Measurements from ENCODE around the gene PSMC1. TPM values are rescaled to one million over a fixed set of nuclear protein-coding genes. Genes with fewer than 3 reads are reported as not detected.

Gene PSMC1
- total and polyA plus RNA-seq, 2 of the 4 experiments (the other 2 are of a cell fraction) = 181 to 194 TPM

DNA sequence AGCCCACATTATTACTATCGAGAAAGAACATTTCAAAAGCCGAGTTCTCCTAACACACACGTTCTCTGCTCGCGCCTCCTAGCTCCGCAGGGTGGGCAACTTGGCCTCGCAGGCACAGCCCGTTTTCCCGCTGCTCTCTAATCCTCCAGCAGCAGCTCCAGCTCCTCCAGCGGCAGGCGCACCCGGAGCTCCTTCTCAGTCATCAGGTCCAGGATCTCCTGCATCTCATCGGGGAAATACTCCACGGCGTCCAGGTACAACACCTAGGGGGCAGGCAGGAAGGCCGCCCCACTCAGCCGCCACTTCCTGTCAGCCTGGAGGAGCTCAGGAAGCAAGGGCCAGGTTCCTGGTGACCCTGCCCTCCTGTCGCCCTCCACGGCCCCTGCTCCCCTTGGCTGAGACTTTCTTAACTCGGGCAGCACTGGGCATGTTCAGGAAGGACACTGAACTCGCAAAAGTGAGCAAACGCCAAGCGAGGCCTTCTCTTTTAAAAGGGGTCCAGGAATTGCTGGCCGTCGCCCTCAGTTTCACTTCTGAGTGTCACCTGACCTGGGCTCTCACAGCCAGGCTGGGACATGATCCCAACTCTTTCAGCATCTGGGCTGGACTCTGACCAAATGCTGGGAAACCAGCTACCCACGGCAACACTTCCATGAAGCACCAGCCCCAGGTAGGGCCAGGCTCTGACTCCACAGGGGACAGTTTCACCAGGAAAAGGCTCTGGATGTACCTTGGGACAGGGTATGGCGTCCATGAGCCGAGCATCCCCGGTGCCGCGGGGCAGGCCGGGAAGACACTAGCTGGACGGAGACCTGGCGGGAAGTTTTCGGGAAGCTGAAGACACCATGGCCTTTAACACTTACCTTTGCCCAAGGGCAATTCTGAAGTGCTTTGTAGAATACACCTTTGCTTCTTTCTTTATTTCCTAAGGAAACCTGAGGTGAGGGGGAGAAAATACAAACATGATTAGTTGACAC lies 22.1 kb downstream of the PSMC1 start:
- intact Hi-C loops (cut with micrococcal nuclease) = no loop called here
- ATAC-seq (ENCODE audit: low read depth) = no peak
- TF ChIP-seq BHLHE40 (IDR thresholded peaks at IDR 0.05; ENCODE audit: low read depth, low read length) = no peak
- TF ChIP-seq RFX5 (IDR thresholded peaks at IDR 0.05; ENCODE audit: low read depth, low read length) = no peak
- no peak for TF ChIP-seq CEBPB (IDR thresholded peaks at IDR 0.05; ENCODE audit: low read depth, low read length)
- TF ChIP-seq, protein P1, sequence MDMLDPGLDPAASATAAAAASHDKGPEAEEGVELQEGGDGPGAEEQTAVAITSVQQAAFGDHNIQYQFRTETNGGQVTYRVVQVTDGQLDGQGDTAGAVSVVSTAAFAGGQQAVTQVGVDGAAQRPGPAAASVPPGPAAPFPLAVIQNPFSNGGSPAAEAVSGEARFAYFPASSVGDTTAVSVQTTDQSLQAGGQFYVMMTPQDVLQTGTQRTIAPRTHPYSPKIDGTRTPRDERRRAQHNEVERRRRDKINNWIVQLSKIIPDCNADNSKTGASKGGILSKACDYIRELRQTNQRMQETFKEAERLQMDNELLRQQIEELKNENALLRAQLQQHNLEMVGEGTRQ (IDR thresholded peaks at IDR 0.05; ENCODE audit: low read depth, low read length) = no peak
- no peak for TF ChIP-seq ELK1 (IDR thresholded peaks at IDR 0.05; ENCODE audit: borderline replicate concordance, low read depth, low read length)
- no peak for TF ChIP-seq MAZ (IDR thresholded peaks at IDR 0.05; ENCODE audit: borderline replicate concordance, low read depth, low read length)
- no peak for TF ChIP-seq CHD1 (IDR thresholded peaks at IDR 0.05; ENCODE audit: low read depth, low read length)
- TF ChIP-seq MXI1 (IDR thresholded peaks at IDR 0.05; ENCODE audit: borderline replicate concordance, low read depth, low read length) = no peak
- no peak for TF ChIP-seq SMC3 (IDR thresholded peaks at IDR 0.05; ENCODE audit: low read depth, low read length)
- no peak for TF ChIP-seq RCOR1 (IDR thresholded peaks at IDR 0.05; ENCODE audit: insufficient replicate concordance, low read length)
- TF ChIP-seq POLR2A (IDR thresholded peaks at IDR 0.05; ENCODE audit: low read depth, low read length) = no peak
- TF ChIP-seq FOS (IDR thresholded peaks at IDR 0.05; ENCODE audit: low read depth, low read length) = no peak
- TF ChIP-seq MAFK (IDR thresholded peaks at IDR 0.05; ENCODE audit: low read depth, low read length) = no peak
- TF ChIP-seq, protein P2, sequence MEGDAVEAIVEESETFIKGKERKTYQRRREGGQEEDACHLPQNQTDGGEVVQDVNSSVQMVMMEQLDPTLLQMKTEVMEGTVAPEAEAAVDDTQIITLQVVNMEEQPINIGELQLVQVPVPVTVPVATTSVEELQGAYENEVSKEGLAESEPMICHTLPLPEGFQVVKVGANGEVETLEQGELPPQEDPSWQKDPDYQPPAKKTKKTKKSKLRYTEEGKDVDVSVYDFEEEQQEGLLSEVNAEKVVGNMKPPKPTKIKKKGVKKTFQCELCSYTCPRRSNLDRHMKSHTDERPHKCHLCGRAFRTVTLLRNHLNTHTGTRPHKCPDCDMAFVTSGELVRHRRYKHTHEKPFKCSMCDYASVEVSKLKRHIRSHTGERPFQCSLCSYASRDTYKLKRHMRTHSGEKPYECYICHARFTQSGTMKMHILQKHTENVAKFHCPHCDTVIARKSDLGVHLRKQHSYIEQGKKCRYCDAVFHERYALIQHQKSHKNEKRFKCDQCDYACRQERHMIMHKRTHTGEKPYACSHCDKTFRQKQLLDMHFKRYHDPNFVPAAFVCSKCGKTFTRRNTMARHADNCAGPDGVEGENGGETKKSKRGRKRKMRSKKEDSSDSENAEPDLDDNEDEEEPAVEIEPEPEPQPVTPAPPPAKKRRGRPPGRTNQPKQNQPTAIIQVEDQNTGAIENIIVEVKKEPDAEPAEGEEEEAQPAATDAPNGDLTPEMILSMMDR (conservative IDR thresholded peaks at IDR 0.05; ENCODE audit: low read depth, low read length) = no peak

More for the DNA sequence above, 22.1 kb downstream of the PSMC1 start:
- dilution Hi-C loops (cut with HindIII; ENCODE audit: low sequenced_read_pairs, unreplicated experiment) (no loop called here), in situ Hi-C loops (cut with MboI; ENCODE audit: low sequenced_read_pairs) (loop anchor here (25.0 kb wide), 1 partner anchor 884 kb away; no protein-coding TSS in a partner anchor)
- Histone ChIP-seq H3K36me3 (ENCODE audit: control insufficient read depth, insufficient read depth, low read length) (peaks cover 20% of the 10 kb centered on the region), H3K4ac (ENCODE audit: low read depth, low read length) (no peak overlapping the region), H4K8ac (ENCODE audit: low read depth in 2 of 2, low read length in 2 of 2) (no peak overlapping the region), H3K4me3 (ENCODE audit: insufficient read depth, low read depth, low read length) (no peak overlapping the region), H2BK5ac (ENCODE audit: low read depth, low read length, poor library complexity, severe bottlenecking) (no peak overlapping the region), H3K23ac (ENCODE audit: low read depth, low read length) (no peak overlapping the region; the same call in 1 of the 2 replicates), H2AK9ac (replicated peaks; ENCODE audit: low read depth, low read length, poor library complexity) (no peak overlapping the region), H3K4me1 (ENCODE audit: control insufficient read depth, insufficient read depth, low read length) (peaks cover 6% of the 10 kb centered on the region; the same call in 1 of the 2 replicates), H4K5ac (ENCODE audit: low read depth, low read length) (no peak overlapping the region), H3K18ac (ENCODE audit: low read depth, low read length) (no peak overlapping the region), H3K56ac (ENCODE audit: extremely low read depth, insufficient read depth, low read length) (no peak overlapping the region), H3K4me2 (ENCODE audit: low read depth, low read length) (no peak overlapping the region), H2AK5ac (ENCODE audit: low read depth, low read length) (no peak overlapping the region), H2BK20ac (ENCODE audit: low read depth, low read length) (no peak overlapping the region), H3K9ac (ENCODE audit: low read depth, low read length) (no peak overlapping the region), H3K27ac (ENCODE audit: insufficient read depth, low read length) (no peak overlapping the region), H3K9me3 (ENCODE audit: control insufficient read depth, insufficient read depth, low read length) (no peaks in the 10 kb centered on the region), H3K14ac (replicated peaks; ENCODE audit: low read depth, low read length) (no peak overlapping the region), H2BK15ac (ENCODE audit: low read depth, low read length) (no peak overlapping the region), H3K27me3 (ENCODE audit: control insufficient read depth, insufficient read depth, low read length) (no peaks in the 10 kb centered on the region), H2BK120ac (ENCODE audit: low read depth, low read length) (no peak overlapping the region; the same call in 1 of the 2 replicates), H3K9me1 (ENCODE audit: insufficient read depth, low read length) (peaks cover 19% of the 10 kb centered on the region), H3K79me1 (ENCODE audit: low read depth in 1 of 2, low read length in 2 of 2) (peaks cover 0 to 12% of the 10 kb centered on the region in 2 experiments; a peak in 2 of 4 replicates), H4K91ac (ENCODE audit: insufficient read depth, low read depth, low read length) (no peak overlapping the region), H2AFZ (replicated peaks; ENCODE audit: low read length, poor library complexity) (no peak overlapping the region), H4K20me1 (ENCODE audit: insufficient read depth, low read length) (no peaks in the 10 kb centered on the region)
- no TSS peak for BruUV-seq (replicated peaks)
- WGBS, 2 experiments (ENCODE audit: extremely low coverage in 2 of 2, insufficient read length in 1 of 2) = 95% methylated on average over 15 of the region's 35 CpGs; no CpG with 5 or more reads in 1 of the 2 experiments
- ChIA-PET POLR2A (ENCODE audit: unreplicated experiment) (no interaction called here), CTCF (no interaction called here)
- no peak for DNase-seq

All from IMR-90 (cell line).